Prostate gland (tissue), 2 donors: ENCODE results near the gene RGS17.

Experiments used
- CTCF ChIP-seq, 4 experiments: fragments of 200-600 bp in 2 of 4; fragments of 450-650 bp in 2 of 4; sonication (generic) in 2 of 4; IDR thresholded peaks; 1 replicate in 3 of 4; 2 replicates in 1 of 4; pipeline ENCODE4 v1.5.1; 2016 to 2019; ENCODE audit warnings: antibody characterized with exemption in 4 of 4, mild to moderate bottlenecking in 2 of 4, moderate library complexity in 2 of 4
- POLR2AphosphoS5 ChIP-seq: sonication (generic); formaldehyde crosslinking; IDR thresholded peaks from one replicate; pipeline ENCODE4 v1.6.1; 2017; ENCODE audit warnings: antibody characterized with exemption

DNA sequence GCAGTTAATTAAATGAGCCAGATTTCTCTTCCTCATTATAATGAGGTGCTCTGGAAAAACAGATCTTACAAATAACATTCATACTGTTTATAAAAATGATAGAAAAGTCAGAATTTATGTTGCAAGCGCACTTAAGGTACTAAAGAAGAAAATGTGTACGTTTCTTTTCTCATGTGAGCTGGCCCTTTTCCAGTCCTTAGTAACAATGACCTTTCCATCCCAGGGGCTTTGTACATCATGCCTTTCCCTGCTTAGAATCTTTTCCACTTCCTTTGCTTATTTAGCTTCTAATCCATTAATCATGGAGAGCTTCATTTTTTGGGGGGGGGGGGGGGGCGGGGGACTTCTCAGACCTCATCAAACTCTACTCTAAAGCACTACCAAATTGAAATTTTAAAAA is 153.0 kb downstream of the RGS17 start:
- TF ChIP-seq CTCF (IDR thresholded peaks at IDR 0.05) (no peak), POLR2AphosphoS5 (no peak)
